ENCODE measurements around the gene DOCK10. TPM values are rescaled to one million over a fixed set of nuclear protein-coding genes. Genes with fewer than 3 reads are reported as not detected.

DOCK10 gene
- total and polyA plus RNA-seq, 10 of the 15 experiments (the other 5 are each of a cell fraction or from before 2014, with no cell fraction given), result 16.9 to 120 (median 85.5) TPM

DNA sequence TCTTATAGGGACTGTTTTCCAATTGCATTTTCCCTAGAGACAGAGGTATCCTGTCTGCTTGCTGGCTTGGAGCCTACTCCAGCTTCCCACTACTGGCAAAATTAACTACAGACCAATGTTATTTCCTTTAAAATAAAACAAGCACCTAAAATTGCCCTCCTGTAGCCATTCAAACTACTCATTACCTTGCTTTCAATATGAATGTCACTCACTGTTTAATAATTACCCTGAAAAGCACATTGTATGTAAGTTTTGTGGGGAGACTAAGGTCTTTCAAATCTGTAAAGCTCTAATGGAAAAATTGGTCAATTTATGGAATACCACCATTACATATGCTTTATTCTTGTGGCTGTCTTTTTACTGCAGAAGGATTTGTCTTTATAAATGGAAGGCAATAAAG, 87.3 kb downstream of the DOCK10 start (continued):
- TF ChIP-seq, protein P1, sequence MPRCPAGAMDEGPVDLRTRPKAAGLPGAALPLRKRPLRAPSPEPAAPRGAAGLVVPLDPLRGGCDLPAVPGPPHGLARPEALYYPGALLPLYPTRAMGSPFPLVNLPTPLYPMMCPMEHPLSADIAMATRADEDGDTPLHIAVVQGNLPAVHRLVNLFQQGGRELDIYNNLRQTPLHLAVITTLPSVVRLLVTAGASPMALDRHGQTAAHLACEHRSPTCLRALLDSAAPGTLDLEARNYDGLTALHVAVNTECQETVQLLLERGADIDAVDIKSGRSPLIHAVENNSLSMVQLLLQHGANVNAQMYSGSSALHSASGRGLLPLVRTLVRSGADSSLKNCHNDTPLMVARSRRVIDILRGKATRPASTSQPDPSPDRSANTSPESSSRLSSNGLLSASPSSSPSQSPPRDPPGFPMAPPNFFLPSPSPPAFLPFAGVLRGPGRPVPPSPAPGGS (IDR thresholded peaks at IDR 0.05; ENCODE audit: borderline replicate concordance, insufficient read depth, low read depth, low read length, poor library complexity, severe bottlenecking), result no peak
- TF ChIP-seq DPF2 (IDR thresholded peaks at IDR 0.05) (peak; percentile 43; the same call in 1 of the 2 replicates), BRCA1 (IDR thresholded peaks at IDR 0.05; ENCODE audit: low read depth, low read length) (no peak), BCL11A (IDR thresholded peaks at IDR 0.05; ENCODE audit: low read depth, low read length) (0 out of 2 replicates have a peak, but pooled peaks have one; percentile 41), PAX8 (IDR thresholded peaks at IDR 0.05) (no peak), HDGF (IDR thresholded peaks at IDR 0.05) (no peak), IKZF2 (IDR thresholded peaks at IDR 0.05) (0 out of 4 replicates have a peak, but pooled peaks of 1 of the 2 experiments have one; percentile 45), ZZZ3 (IDR thresholded peaks at IDR 0.05; ENCODE audit: control insufficient read depth, insufficient read length, low read depth) (no peak), ZBED1 (IDR thresholded peaks at IDR 0.05; ENCODE audit: borderline replicate concordance) (no peak), STAT3 (IDR thresholded peaks at IDR 0.05; ENCODE audit: low read depth, low read length) (no peak), ATF7 (IDR thresholded peaks at IDR 0.05; ENCODE audit: low read depth) (no peak), RAD21 (IDR thresholded peaks at IDR 0.05; ENCODE audit: insufficient read depth, low read depth, low read length) (no peak), POU2F2 (IDR thresholded peaks at IDR 0.05; ENCODE audit: borderline replicate concordance, low read depth, low read length) (no peak), NFYB (IDR thresholded peaks at IDR 0.05; ENCODE audit: insufficient read depth, low read depth, low read length) (no peak)
- TF ChIP-seq, protein P2, sequence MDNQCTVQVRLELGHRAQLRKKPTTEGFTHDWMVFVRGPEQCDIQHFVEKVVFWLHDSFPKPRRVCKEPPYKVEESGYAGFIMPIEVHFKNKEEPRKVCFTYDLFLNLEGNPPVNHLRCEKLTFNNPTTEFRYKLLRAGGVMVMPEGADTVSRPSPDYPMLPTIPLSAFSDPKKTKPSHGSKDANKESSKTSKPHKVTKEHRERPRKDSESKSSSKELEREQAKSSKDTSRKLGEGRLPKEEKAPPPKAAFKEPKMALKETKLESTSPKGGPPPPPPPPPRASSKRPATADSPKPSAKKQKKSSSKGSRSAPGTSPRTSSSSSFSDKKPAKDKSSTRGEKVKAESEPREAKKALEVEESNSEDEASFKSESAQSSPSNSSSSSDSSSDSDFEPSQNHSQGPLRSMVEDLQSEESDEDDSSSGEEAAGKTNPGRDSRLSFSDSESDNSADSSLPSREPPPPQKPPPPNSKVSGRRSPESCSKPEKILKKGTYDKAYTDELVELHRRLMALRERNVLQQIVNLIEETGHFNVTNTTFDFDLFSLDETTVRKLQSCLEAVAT (IDR thresholded peaks at IDR 0.05), result no peak
- TF ChIP-seq, protein P3, sequence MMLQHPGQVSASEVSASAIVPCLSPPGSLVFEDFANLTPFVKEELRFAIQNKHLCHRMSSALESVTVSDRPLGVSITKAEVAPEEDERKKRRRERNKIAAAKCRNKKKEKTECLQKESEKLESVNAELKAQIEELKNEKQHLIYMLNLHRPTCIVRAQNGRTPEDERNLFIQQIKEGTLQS (IDR thresholded peaks at IDR 0.05; ENCODE audit: borderline replicate concordance, extremely low read depth, low read depth, low read length), result no peak
- TF ChIP-seq, protein P4, sequence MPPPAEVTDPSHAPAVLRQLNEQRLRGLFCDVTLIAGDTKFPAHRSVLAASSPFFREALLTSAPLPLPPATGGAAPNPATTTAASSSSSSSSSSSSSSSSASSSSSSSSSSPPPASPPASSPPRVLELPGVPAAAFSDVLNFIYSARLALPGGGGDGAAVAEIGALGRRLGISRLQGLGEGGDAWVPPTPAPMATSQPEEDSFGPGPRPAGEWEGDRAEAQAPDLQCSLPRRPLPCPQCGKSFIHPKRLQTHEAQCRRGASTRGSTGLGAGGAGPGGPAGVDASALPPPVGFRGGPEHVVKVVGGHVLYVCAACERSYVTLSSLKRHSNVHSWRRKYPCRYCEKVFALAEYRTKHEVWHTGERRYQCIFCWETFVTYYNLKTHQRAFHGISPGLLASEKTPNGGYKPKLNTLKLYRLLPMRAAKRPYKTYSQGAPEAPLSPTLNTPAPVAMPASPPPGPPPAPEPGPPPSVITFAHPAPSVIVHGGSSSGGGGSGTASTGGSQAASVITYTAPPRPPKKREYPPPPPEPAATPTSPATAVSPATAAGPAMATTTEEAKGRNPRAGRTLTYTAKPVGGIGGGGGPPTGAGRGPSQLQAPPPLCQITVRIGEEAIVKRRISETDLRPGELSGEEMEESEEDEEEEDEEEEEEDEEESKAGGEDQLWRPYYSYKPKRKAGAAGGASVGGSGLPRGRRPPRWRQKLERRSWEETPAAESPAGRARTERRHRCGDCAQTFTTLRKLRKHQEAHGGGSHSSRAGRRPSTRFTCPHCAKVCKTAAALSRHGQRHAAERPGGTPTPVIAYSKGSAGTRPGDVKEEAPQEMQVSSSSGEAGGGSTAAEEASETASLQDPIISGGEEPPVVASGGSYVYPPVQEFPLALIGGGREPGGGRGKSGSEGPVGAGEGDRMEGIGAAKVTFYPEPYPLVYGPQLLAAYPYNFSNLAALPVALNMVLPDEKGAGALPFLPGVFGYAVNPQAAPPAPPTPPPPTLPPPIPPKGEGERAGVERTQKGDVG (CRISPR knock-in tag; IDR thresholded peaks at IDR 0.05), result no peak
- TF ChIP-seq, protein P5, sequence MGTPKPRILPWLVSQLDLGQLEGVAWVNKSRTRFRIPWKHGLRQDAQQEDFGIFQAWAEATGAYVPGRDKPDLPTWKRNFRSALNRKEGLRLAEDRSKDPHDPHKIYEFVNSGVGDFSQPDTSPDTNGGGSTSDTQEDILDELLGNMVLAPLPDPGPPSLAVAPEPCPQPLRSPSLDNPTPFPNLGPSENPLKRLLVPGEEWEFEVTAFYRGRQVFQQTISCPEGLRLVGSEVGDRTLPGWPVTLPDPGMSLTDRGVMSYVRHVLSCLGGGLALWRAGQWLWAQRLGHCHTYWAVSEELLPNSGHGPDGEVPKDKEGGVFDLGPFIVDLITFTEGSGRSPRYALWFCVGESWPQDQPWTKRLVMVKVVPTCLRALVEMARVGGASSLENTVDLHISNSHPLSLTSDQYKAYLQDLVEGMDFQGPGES (IDR thresholded peaks at IDR 0.05), result no peak
- TF ChIP-seq, protein P6, sequence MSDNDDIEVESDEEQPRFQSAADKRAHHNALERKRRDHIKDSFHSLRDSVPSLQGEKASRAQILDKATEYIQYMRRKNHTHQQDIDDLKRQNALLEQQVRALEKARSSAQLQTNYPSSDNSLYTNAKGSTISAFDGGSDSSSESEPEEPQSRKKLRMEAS (IDR thresholded peaks at IDR 0.05; ENCODE audit: low read depth, low read length), result no peak
- TF ChIP-seq, protein P7, sequence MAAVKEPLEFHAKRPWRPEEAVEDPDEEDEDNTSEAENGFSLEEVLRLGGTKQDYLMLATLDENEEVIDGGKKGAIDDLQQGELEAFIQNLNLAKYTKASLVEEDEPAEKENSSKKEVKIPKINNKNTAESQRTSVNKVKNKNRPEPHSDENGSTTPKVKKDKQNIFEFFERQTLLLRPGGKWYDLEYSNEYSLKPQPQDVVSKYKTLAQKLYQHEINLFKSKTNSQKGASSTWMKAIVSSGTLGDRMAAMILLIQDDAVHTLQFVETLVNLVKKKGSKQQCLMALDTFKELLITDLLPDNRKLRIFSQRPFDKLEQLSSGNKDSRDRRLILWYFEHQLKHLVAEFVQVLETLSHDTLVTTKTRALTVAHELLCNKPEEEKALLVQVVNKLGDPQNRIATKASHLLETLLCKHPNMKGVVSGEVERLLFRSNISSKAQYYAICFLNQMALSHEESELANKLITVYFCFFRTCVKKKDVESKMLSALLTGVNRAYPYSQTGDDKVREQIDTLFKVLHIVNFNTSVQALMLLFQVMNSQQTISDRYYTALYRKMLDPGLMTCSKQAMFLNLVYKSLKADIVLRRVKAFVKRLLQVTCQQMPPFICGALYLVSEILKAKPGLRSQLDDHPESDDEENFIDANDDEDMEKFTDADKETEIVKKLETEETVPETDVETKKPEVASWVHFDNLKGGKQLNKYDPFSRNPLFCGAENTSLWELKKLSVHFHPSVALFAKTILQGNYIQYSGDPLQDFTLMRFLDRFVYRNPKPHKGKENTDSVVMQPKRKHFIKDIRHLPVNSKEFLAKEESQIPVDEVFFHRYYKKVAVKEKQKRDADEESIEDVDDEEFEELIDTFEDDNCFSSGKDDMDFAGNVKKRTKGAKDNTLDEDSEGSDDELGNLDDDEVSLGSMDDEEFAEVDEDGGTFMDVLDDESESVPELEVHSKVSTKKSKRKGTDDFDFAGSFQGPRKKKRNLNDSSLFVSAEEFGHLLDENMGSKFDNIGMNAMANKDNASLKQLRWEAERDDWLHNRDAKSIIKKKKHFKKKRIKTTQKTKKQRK (IDR thresholded peaks at IDR 0.05; ENCODE audit: low read depth, low read length), result no peak
